Mammary epithelial cell (primary cell): ENCODE results near the gene ADSS1.

Experiments used
- EZH2 ChIP-seq: IDR thresholded peaks from 2 replicates; pipeline ENCODE4 v1.6.1; 2012; ENCODE audit warnings: low read length, inconsistent platforms, borderline replicate concordance
- TF ChIP-seq, protein P1 (sequence below), 2 donors: IDR thresholded peaks in 1 of 2; conservative IDR thresholded peaks in 1 of 2; 2 replicates each; pipeline ENCODE4 v1.5.1; 2011 to 2012; ENCODE audit warnings: inconsistent platforms in 2 of 2, low read length in 2 of 2, mild to moderate bottlenecking in 2 of 2, control low read depth in 1 of 2, low read depth in 1 of 2; ENCODE audit not compliant: insufficient read depth in 1 of 2; ENCODE audit errors: extremely low read depth in 1 of 2

- TF ChIP-seq, protein P1, sequence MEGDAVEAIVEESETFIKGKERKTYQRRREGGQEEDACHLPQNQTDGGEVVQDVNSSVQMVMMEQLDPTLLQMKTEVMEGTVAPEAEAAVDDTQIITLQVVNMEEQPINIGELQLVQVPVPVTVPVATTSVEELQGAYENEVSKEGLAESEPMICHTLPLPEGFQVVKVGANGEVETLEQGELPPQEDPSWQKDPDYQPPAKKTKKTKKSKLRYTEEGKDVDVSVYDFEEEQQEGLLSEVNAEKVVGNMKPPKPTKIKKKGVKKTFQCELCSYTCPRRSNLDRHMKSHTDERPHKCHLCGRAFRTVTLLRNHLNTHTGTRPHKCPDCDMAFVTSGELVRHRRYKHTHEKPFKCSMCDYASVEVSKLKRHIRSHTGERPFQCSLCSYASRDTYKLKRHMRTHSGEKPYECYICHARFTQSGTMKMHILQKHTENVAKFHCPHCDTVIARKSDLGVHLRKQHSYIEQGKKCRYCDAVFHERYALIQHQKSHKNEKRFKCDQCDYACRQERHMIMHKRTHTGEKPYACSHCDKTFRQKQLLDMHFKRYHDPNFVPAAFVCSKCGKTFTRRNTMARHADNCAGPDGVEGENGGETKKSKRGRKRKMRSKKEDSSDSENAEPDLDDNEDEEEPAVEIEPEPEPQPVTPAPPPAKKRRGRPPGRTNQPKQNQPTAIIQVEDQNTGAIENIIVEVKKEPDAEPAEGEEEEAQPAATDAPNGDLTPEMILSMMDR (conservative IDR thresholded peaks at IDR 0.05 in 1 of 2, IDR thresholded peaks at IDR 0.05 in 1 of 2; ENCODE audit: extremely low read depth in 1 of 2, insufficient read depth in 1 of 2, low read depth in 1 of 2, low read length in 2 of 2): no peak
- no peak for TF ChIP-seq EZH2
These were observed 42.3 kb downstream of the ADSS1 start for GRCh38 chr14:104766256-104766862.
